Measurements from ENCODE around the gene DDX51.

GRCh38 chr12:132140918-132141841 is 2.9 kb downstream of the DDX51 start:
- TF ChIP-seq CTCF (conservative IDR thresholded peaks at IDR 0.05; ENCODE audit: low read length) (no peak), EZH2phosphoT487 (IDR thresholded peaks at IDR 0.05; ENCODE audit: borderline replicate concordance) (no peak)
